T-helper 1 cell treated with Interleukin-12 subunit alpha and Interleukin-12 subunit beta and Interleukin-4 antibody, amounts not matched to agents 30 μg/mL and 1 μg/mL, for 36 hours (primary cell): ENCODE measurements around the gene GPD2.
"Not testable (repeated sequence)": the region's sequence is repeated elsewhere in the genome, so short reads cannot be mapped to it uniquely, and the experiment has no call there.

Source experiments
- H3K27ac Mint-ChIP-seq: one replicate; pipeline ENCODE4 v1.8.0; 2021; ENCODE audit warnings: mild to moderate bottlenecking, mixed read lengths
- H3K27me3 Mint-ChIP-seq: one replicate; pipeline ENCODE4 v1.8.0; 2021; ENCODE audit warnings: low read depth, mixed read lengths
- H3K36me3 Mint-ChIP-seq: one replicate; pipeline ENCODE4 v1.8.0; 2021; ENCODE audit warnings: low read depth, mixed read lengths
- H3K4me1 Mint-ChIP-seq: one replicate; pipeline ENCODE4 v1.8.0; 2021; ENCODE audit warnings: low read depth, mixed read lengths
- H3K4me3 Mint-ChIP-seq: one replicate; pipeline ENCODE4 v1.8.0; 2021; ENCODE audit warnings: mild to moderate bottlenecking, moderate library complexity, mixed read lengths
- H3K9me3 Mint-ChIP-seq: one replicate; pipeline ENCODE4 v1.8.0; 2021; ENCODE audit warnings: mixed read lengths

Gene GPD2

GRCh38 chr2:156517419-156517818, 81.2 kb downstream of the GPD2 start:
- Mint-ChIP-seq H3K27me3 (no peaks in the 10 kb centered on the region), H3K9me3 (no peaks in the 10 kb centered on the region), H3K4me3 (no peak overlapping the region), H3K27ac (no peak overlapping the region), H3K4me1 (no peaks in the 10 kb centered on the region), H3K36me3 (peaks cover 15% of the 10 kb centered on the region)

- Mint-ChIP-seq H3K4me3 (no peak overlapping the region), H3K27ac (no peak overlapping the region), H3K27me3 (no peaks in the 10 kb centered on the region), H3K4me1 (no peaks in the 10 kb centered on the region), H3K9me3 (no peaks in the 10 kb centered on the region), H3K36me3 (peaks cover 16% of the 10 kb centered on the region)
Observed at GRCh38 chr2:156518138-156518537, 82.0 kb downstream of the GPD2 start.

DNA sequence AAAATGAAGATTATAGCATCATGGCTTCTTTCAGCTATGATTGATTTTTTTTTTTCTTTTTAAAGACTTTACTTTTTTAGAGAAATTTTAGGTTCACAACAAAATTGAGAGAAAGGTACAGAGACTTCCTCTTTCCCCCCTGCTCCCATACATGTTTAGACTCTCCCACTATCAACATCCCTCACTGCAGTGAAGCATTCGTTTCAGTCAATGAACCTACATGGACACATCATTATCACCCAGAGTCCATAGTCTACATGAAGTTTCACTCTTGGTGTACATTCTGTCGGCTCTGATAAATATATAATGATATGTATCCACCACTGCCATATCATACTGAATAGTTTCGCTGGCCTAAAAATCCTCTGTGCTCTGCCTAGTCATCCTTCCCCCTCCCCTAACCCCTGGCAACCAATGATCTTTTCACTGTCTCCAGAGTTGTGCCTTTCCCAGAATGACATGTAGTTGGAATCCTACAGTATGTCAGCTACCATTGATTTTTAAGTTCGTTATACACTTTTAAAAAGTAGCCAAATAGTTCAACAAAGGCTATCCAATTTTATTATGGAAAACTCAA, 86.8 kb downstream of the GPD2 start:
- H3K36me3 Mint-ChIP-seq = peaks cover 6% of the 10 kb centered on the region
- no peak overlapping the region for H3K27ac Mint-ChIP-seq
- no peaks in the 10 kb centered on the region for H3K27me3 Mint-ChIP-seq
- H3K4me1 Mint-ChIP-seq = peaks cover 2% of the 10 kb centered on the region
- no peaks in the 10 kb centered on the region for H3K9me3 Mint-ChIP-seq
- no peak overlapping the region for H3K4me3 Mint-ChIP-seq

- no peak overlapping the region for H3K4me3 Mint-ChIP-seq
- H3K27me3 Mint-ChIP-seq = no peaks in the 10 kb centered on the region
- H3K9me3 Mint-ChIP-seq = no peaks in the 10 kb centered on the region
- H3K36me3 Mint-ChIP-seq = peaks cover 6% of the 10 kb centered on the region
- H3K27ac Mint-ChIP-seq = no peak overlapping the region
- H3K4me1 Mint-ChIP-seq = peaks cover 2% of the 10 kb centered on the region
Observed at GRCh38 chr2:156526950-156527636, 90.9 kb downstream of the GPD2 start.

DNA sequence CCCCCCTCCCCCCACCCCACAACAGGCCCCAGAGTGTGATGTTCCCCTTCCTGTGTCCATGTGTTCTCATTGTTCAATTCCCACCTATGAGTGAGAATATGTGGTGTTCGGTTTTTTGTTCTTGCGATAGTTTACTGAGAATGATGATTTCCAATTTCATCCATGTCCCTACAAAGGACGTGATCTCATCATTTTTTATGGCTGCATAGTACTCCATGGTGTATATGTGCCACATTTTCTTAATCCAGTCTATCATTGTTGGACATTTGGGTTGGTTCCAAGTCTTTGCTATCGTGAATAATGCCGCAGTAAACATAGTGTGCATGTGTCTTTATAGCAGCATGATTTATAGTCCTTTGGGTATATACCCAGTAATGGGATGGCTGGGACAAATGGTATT, 92.4 kb downstream of the GPD2 start:
- not testable (repeated sequence) for H3K27ac Mint-ChIP-seq, H3K36me3 Mint-ChIP-seq, H3K4me1 Mint-ChIP-seq, H3K27me3 Mint-ChIP-seq, H3K9me3 Mint-ChIP-seq, H3K4me3 Mint-ChIP-seq

DNA sequence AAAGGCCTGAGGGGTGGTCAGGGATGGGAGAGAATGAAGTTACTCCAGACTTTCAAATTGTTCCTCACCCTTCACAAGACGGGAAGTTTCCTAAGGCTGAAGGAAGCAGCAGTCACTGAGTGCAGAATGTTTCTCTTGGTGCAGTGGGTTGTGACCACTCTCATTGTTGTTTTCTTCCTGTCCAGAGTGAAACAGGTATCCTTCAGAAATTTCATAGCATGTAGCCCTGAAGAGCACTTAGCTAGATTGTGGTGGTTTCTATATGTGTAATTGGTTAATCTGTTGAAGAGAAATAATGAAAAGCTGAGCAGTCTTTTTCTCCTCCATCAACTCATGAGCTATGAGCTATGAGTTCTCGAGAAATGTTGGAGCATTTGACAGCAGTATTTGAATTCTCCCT, 96.8 kb downstream of the GPD2 start:
- no peaks in the 10 kb centered on the region for H3K27me3 Mint-ChIP-seq
- H3K27ac Mint-ChIP-seq = no peak overlapping the region
- peaks cover 10% of the 10 kb centered on the region for H3K4me1 Mint-ChIP-seq
- no peaks in the 10 kb centered on the region for H3K9me3 Mint-ChIP-seq
- peaks cover 3% of the 10 kb centered on the region for H3K36me3 Mint-ChIP-seq
- no peak overlapping the region for H3K4me3 Mint-ChIP-seq

GRCh38 chr2:156536534-156536933, 100.4 kb downstream of the GPD2 start:
- Mint-ChIP-seq H3K4me3 (no peak overlapping the region), H3K27me3 (no peaks in the 10 kb centered on the region), H3K4me1 (peaks cover 12% of the 10 kb centered on the region), H3K36me3 (peaks cover 3% of the 10 kb centered on the region), H3K27ac (no peak overlapping the region), H3K9me3 (no peaks in the 10 kb centered on the region)

DNA sequence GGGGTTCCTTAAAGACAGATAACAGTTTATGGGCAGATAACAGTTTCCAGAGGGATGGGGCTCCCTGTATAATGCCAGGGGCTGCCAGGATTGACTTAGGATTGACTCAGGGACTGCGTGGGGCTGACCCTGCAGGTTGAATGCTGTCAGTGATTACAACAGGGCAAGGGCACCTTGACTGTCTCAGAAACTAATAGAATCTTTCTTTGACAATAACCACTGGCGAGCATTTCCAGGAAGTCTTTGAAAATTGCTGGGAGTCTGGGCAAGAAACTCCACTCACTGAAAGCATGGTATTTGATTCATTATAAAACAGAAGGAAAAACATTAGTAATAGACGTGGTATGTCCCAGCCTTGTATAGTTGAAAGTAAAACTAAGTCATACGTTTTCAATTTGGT, 101.0 kb downstream of the GPD2 start:
- no peak overlapping the region for H3K27ac Mint-ChIP-seq
- H3K36me3 Mint-ChIP-seq = peaks cover 3% of the 10 kb centered on the region
- no peaks in the 10 kb centered on the region for H3K9me3 Mint-ChIP-seq
- H3K4me1 Mint-ChIP-seq = peaks cover 12% of the 10 kb centered on the region
- no peak overlapping the region for H3K4me3 Mint-ChIP-seq
- no peaks in the 10 kb centered on the region for H3K27me3 Mint-ChIP-seq

DNA sequence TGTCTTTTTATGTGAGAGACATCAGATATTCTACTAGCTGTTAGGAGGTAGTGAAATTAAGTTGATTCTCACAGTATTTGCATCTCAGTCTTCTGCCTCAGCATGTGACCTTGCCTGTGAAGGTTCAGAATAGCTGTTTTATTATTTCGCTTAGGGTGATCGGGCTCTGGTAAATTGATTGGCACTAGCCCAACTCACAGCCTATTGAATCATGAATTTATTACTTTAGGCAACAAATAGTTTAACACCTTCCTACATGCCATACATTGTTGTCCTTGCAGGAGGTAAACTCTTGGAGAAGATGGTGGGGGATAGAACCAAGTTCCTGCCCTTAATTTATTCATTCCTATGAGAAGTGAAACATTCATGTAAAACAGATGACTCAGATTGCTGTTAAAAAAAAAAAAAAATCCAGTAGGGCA, 101.9 kb downstream of the GPD2 start:
- H3K27me3 Mint-ChIP-seq = no peaks in the 10 kb centered on the region
- no peak overlapping the region for H3K27ac Mint-ChIP-seq
- no peaks in the 10 kb centered on the region for H3K9me3 Mint-ChIP-seq
- no peak overlapping the region for H3K4me3 Mint-ChIP-seq
- H3K4me1 Mint-ChIP-seq = peaks cover 12% of the 10 kb centered on the region
- peaks cover 3% of the 10 kb centered on the region for H3K36me3 Mint-ChIP-seq

- H3K27me3 Mint-ChIP-seq = no peaks in the 10 kb centered on the region
- no peak overlapping the region for H3K4me3 Mint-ChIP-seq
- no peak overlapping the region for H3K27ac Mint-ChIP-seq
- H3K36me3 Mint-ChIP-seq = peaks cover 5% of the 10 kb centered on the region
- H3K4me1 Mint-ChIP-seq = peaks cover 8% of the 10 kb centered on the region
- H3K9me3 Mint-ChIP-seq = peaks cover 3% of the 10 kb centered on the region
Observed at GRCh38 chr2:156539086-156539860, 103.1 kb downstream of the GPD2 start.

GRCh38 chr2:156540706-156541105, 104.5 kb downstream of the GPD2 start:
- Mint-ChIP-seq H3K4me1 (peaks cover 7% of the 10 kb centered on the region), H3K36me3 (peaks cover 4% of the 10 kb centered on the region), H3K27ac (no peak overlapping the region), H3K4me3 (no peak overlapping the region), H3K9me3 (peaks cover 3% of the 10 kb centered on the region), H3K27me3 (no peaks in the 10 kb centered on the region)

- Mint-ChIP-seq H3K4me3 (no peak overlapping the region), H3K9me3 (peaks cover 3% of the 10 kb centered on the region), H3K27me3 (no peaks in the 10 kb centered on the region), H3K4me1 (peaks cover 7% of the 10 kb centered on the region), H3K36me3 (peaks cover 4% of the 10 kb centered on the region), H3K27ac (no peak overlapping the region)
Observed at GRCh38 chr2:156541229-156541628, 105.0 kb downstream of the GPD2 start.

DNA sequence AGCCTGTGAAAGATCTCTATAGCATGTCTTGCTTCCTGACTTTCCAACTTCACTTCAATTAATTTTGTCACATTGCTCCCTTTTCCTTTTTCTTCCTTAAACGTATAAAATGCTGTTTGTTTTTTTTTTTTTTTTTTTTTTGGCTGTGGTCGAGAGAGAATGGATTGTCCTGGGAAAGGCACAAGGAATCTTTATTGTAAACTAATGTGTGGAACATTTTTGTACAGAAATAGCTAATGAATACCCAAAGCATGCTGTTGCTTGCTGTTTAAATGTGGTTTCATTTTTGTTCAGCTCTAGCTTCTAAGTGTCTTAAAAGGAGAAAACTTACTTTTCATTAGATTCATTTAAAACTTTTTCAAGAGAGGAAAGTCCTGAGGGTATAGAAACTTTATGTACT, 105.5 kb downstream of the GPD2 start:
- peaks cover 4% of the 10 kb centered on the region for H3K36me3 Mint-ChIP-seq
- H3K4me3 Mint-ChIP-seq = no peak overlapping the region
- no peaks in the 10 kb centered on the region for H3K27me3 Mint-ChIP-seq
- peaks cover 4% of the 10 kb centered on the region for H3K4me1 Mint-ChIP-seq
- H3K9me3 Mint-ChIP-seq = peaks cover 3% of the 10 kb centered on the region
- H3K27ac Mint-ChIP-seq = no peak overlapping the region

- Mint-ChIP-seq H3K4me3 (no peak overlapping the region), H3K36me3 (peaks cover 5% of the 10 kb centered on the region), H3K4me1 (no peaks in the 10 kb centered on the region), H3K27me3 (no peaks in the 10 kb centered on the region), H3K27ac (no peak overlapping the region), H3K9me3 (peaks cover 1% of the 10 kb centered on the region)
Observed at GRCh38 chr2:156548413-156548812, 112.2 kb downstream of the GPD2 start.
